Ishikawa (cell line): ENCODE measurements around the gene TBC1D22A.

ENCODE experiments used
- CEBPB ChIP-seq: IDR thresholded peaks from 2 replicates; pipeline ENCODE4 v1.6.1; 2012
- EP300 ChIP-seq: IDR thresholded peaks from 2 replicates; pipeline ENCODE4 v1.6.1; 2012; ENCODE audit warnings: borderline replicate concordance
- NFIC ChIP-seq: IDR thresholded peaks from 2 replicates; pipeline ENCODE4 v1.6.1; 2012
- RAD21 ChIP-seq: IDR thresholded peaks from 2 replicates; pipeline ENCODE4 v1.6.1; 2012; ENCODE audit warnings: low read depth
- TCF12 ChIP-seq: IDR thresholded peaks from 2 replicates; pipeline ENCODE4 v1.6.1; 2012; ENCODE audit warnings: low read depth
- TF ChIP-seq, protein P1 (sequence below): IDR thresholded peaks from 2 replicates; pipeline ENCODE4 v1.6.1; 2012; ENCODE audit warnings: low read depth, mild to moderate bottlenecking
- TF ChIP-seq, protein P2 (sequence below): IDR thresholded peaks from 2 replicates; pipeline ENCODE4 v1.6.1; 2012

DNA sequence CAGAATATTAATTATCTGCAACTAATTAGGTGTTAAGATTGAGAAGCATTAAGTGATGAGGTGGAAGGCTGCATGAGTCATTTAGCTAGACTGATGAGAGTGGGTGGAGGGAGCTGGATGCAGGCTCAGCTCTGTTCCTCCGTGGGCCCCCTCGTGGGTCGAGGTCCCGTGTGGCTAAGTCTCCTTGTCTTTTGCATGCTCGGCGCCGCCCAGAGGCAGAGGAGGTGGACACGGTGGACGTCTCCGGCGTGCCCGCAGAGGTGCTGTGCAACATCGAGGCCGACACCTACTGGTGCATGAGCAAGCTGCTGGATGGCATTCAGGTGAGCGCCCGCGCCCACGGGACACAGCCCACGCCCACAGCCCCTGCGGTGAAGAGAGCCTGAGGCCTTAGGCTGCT, 211.6 kb downstream of the TBC1D22A start:
- TF ChIP-seq EP300 (no peak), TCF12 (no peak), CEBPB (no peak), NFIC (no peak), RAD21 (no peak)
- TF ChIP-seq, protein P1, sequence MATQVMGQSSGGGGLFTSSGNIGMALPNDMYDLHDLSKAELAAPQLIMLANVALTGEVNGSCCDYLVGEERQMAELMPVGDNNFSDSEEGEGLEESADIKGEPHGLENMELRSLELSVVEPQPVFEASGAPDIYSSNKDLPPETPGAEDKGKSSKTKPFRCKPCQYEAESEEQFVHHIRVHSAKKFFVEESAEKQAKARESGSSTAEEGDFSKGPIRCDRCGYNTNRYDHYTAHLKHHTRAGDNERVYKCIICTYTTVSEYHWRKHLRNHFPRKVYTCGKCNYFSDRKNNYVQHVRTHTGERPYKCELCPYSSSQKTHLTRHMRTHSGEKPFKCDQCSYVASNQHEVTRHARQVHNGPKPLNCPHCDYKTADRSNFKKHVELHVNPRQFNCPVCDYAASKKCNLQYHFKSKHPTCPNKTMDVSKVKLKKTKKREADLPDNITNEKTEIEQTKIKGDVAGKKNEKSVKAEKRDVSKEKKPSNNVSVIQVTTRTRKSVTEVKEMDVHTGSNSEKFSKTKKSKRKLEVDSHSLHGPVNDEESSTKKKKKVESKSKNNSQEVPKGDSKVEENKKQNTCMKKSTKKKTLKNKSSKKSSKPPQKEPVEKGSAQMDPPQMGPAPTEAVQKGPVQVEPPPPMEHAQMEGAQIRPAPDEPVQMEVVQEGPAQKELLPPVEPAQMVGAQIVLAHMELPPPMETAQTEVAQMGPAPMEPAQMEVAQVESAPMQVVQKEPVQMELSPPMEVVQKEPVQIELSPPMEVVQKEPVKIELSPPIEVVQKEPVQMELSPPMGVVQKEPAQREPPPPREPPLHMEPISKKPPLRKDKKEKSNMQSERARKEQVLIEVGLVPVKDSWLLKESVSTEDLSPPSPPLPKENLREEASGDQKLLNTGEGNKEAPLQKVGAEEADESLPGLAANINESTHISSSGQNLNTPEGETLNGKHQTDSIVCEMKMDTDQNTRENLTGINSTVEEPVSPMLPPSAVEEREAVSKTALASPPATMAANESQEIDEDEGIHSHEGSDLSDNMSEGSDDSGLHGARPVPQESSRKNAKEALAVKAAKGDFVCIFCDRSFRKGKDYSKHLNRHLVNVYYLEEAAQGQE, result no peak
- TF ChIP-seq, protein P2, sequence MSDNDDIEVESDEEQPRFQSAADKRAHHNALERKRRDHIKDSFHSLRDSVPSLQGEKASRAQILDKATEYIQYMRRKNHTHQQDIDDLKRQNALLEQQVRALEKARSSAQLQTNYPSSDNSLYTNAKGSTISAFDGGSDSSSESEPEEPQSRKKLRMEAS, result no peak
